Skin epidermis (tissue), 12 donors: ENCODE results near the gene SUN2.

ENCODE experiments used
- H3K27ac ChIP-seq, 21 experiments: fragments of 200-600 bp; sonication (generic) in 11 of 21; one replicate each; pipeline ENCODE4 v1.5.0; 2020; ENCODE audit warnings: mild to moderate bottlenecking in 3 of 21, inconsistent platforms in 2 of 21, moderate library complexity in 2 of 21
- H3K4me3 ChIP-seq, 7 experiments: fragments of 200-600 bp; sonication (generic) in 2 of 7; one replicate each; pipeline ENCODE4 v1.5.0; 2020; ENCODE audit warnings: inconsistent platforms in 2 of 7, mild to moderate bottlenecking in 2 of 7, moderate library complexity in 1 of 7

Gene SUN2

DNA sequence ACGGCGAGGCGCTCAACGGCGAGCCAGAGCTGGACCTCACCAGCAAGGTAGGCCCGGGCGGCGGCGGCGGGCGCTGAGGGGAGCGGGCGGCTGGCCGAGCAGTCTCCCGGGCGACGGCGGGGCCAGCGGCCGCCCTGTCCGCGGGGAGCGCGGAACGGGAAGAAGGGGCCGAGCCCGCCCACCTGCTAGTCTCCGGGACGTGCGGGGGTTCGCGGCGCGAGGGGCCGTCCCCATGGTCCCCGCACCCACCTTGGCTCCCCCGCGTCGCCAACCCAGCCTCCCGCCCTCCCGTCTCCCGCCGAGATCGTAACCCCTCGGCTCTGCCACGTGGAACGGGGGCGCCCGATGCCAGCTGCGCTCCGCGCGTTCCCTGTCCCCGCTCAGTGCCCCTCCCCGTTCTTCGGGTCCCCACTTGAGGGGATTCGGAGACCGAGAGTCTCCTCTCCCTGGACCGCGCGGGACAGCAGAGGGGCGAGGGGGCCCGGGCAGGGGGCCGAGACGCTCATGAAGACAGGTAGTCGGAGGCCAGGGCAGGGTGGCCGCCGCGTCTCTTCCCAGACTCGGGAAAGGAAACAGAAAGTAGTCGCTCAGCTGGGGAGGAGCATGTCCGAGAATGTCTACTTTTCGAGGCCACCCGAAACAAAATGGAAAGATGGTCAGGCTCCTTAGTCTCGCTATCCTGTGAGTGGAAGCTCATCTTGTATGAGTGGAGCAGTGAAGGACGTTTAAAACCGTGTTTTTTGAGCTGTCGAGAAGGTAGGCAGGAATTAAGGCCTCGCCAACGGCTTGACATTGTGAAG is 49.5 kb downstream of the SUN2 start:
- H3K27ac ChIP-seq = peak overlapping the region; percentile 88 to 100 (median 97)
- peak overlapping the region; percentile 75 to 99 (median 93) for H3K4me3 ChIP-seq

GRCh38 chr22:38705235-38706100 is 50.3 kb downstream of the SUN2 start, which contains the start of gene GTPBP1:
GTPBP1 (plus strand) TSS chr22:38705944; CDS start chr22:38705956, 12 bp downstream.
- Histone ChIP-seq H3K4me3 (peak within 1 kb of the TSS; percentile 75 to 99 (median 93)), H3K27ac (peak within 1 kb of the TSS; percentile 88 to 100 (median 97))

- Histone ChIP-seq H3K4me3 (peak overlapping the region in 4 of 7 experiments; percentile 14 to 93 (median 23)), H3K27ac (peak overlapping the region in 20 of 21 experiments; percentile 2 to 99 (median 73))
Measured at GRCh38 chr22:38704654-38705234, 51.1 kb downstream of the SUN2 start.

GRCh38 chr22:38700789-38701628 is 54.8 kb downstream of the SUN2 start, which contains the start of gene JOSD1:
JOSD1 (minus strand) TSS chr22:38700943; CDS start chr22:38699987, 956 bp downstream.
- Histone ChIP-seq H3K27ac (peak within 1 kb of the TSS; percentile 92 to 100 (median 95)), H3K4me3 (peak within 1 kb of the TSS; percentile 57 to 80 (median 74))

DNA sequence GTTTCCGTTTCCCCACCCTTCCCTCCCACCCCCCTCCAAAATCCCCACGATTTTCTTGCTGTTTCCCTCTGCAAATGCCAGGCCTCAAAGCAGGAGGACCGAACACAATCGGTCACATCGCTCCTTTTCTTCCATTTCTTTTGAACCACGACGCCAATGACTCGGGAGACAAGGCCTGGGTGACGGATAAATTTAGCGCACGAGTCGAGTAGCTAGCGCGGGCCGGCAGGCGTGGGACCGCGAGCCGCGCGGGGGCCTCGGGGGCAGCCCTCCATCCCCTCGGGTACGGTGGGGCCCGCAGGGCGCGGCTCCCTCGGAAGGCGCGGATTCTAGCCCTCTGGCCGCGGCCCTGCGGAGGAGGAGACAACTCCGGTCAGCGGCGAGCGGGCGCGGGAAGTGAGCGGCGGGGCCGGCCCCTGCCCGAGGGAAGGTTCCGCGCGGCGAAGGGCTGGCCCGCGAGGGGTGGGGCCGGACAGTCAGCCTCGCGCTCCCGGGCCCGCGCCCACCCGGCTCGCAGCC is 55.5 kb downstream of the SUN2 start:
- peak overlapping the region; percentile 57 to 80 (median 74) for H3K4me3 ChIP-seq
- peak overlapping the region; percentile 85 to 100 (median 95) for H3K27ac ChIP-seq

- peak overlapping the region in 20 of 21 experiments; percentile 54 to 100 (median 95) for H3K27ac ChIP-seq
- peak overlapping the region; percentile 57 to 80 (median 74) for H3K4me3 ChIP-seq
Measured at GRCh38 chr22:38699784-38700183, 56.0 kb downstream of the SUN2 start.

DNA sequence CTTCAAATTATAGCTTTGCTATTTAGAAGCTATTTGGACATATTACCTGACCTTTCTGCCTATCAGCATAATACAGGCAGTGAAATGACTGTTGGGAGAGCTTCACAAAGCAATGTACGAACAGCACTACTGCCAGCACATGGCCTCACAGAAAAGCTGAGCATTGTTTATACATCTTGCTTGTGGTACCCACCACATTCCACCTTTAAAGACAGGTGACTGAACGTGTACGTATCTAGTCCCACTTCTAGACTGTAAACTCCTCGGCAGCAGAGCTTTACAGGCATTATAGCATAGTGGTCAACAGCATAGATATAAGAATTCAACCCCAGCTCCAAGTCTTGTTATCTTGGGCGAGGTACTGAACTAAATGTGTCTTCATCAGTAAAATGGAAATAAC is 56.7 kb downstream of the SUN2 start:
- Histone ChIP-seq H3K27ac (peak overlapping the region in 15 of 21 experiments; percentile 92 to 100 (median 96)), H3K4me3 (peak overlapping the region; percentile 57 to 80 (median 74))

GRCh38 chr22:38698407-38699094 is 57.2 kb downstream of the SUN2 start:
- Histone ChIP-seq H3K27ac (peak overlapping the region in 13 of 21 experiments; percentile 29 to 100 (median 96)), H3K4me3 (peak overlapping the region in 6 of 7 experiments; percentile 62 to 80 (median 75))

GRCh38 chr22:38697425-38698089 is 58.2 kb downstream of the SUN2 start:
- Histone ChIP-seq H3K4me3 (peak overlapping the region in 1 of 7 experiments; percentile 62), H3K27ac (peak overlapping the region in 17 of 21 experiments; percentile 10 to 100 (median 55))

DNA sequence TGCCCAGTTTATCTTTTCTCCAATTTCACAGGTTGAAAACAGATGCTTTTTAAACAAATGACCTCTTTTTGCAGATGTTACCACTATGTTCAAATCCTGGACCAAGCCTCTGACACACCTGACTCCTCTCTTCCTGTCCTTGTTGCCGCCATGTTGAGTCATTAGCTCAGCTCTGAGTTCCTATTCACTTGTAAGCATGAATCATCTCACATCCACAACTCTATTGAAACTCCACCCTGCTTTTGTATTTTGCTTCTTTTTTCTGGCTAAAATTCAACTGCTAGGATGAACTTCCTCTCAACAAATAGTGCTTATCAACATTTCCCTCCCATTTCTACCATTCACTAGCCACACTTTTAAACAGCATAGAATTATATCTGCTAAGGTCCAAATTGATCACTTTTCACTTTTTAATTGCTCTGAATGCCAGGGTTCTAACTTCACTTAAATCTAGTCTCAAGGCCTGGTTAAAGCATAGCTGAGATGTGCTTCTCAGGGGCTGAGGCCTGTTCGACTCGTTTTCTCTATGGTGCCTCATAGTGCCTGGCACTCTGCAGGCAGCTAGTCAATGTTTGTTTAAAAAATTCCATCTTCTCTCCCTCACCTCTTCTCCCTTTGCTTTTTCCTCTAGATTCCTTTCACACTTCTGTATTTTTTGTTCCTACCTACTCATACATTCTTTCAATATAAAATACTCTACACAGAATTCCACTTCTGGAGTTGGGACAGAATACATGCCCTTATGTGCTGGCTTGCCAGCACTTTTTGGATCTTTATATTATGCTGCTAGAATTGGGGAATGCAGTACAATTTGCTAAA is 59.0 kb downstream of the SUN2 start:
- H3K27ac ChIP-seq = peak overlapping the region in 17 of 21 experiments; percentile 27 to 98 (median 56)
- peak overlapping the region in 1 of 7 experiments; percentile 62 for H3K4me3 ChIP-seq

GRCh38 chr22:38694940-38695339 is 60.9 kb downstream of the SUN2 start:
- Histone ChIP-seq H3K27ac (peak overlapping the region in 2 of 21 experiments; percentile 1 to 25), H3K4me3 (no peak overlapping the region)

GRCh38 chr22:38694049-38694448 is 61.7 kb downstream of the SUN2 start:
- H3K27ac ChIP-seq = peak overlapping the region in 1 of 21 experiments; percentile 30
- H3K4me3 ChIP-seq = no peak overlapping the region

DNA sequence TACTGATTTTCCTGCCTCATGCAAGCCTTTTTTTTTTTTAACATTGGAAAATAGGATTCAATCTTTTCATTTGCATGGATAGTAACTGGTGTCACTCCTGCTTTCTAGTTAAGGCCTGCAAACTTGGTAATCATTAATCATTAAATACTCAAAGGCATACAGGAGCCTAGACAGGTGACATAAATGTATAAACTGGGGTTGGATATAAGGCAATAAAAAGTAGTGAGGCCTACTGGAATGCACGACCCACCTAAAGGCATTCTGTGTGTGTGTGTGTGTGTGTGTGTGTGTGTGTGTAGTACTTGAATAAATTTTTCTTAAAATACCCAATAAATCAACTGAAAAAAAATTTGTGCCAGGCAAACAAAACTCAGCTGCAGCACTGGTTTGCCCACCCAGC is 66.1 kb downstream of the SUN2 start:
- Histone ChIP-seq H3K4me3 (no peak overlapping the region), H3K27ac (no peak overlapping the region)

DNA sequence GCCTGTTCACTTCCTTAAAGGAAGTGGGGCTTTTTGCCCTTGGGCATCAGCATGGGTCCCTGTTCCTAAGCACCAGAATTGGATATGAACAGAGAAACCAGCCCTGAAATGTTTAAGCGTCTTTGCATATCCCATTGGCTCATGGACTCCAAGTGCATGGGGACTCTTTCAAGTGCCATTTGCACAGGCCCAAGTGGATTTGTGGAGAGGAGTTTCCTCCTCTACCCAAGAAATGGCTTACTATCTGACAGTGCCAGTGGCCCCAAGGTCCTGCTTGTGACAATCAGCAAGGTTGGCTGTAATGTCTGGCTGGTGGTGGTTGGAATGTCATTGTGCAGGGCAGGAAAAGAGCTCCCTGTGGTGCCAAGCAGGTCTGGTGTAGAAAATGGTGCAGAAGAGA is 70.0 kb downstream of the SUN2 start:
- H3K27ac ChIP-seq = no peak overlapping the region
- no peak overlapping the region for H3K4me3 ChIP-seq

GRCh38 chr22:38684895-38685294 is 70.9 kb downstream of the SUN2 start:
- Histone ChIP-seq H3K27ac (no peak overlapping the region), H3K4me3 (no peak overlapping the region)
